Measurements from ENCODE around the gene WDFY2. TPM values are rescaled to one million over a fixed set of nuclear protein-coding genes. Genes with fewer than 3 reads are reported as not detected.

Gene WDFY2
- total and polyA plus RNA-seq, 4 donors, result 4.6 to 27.3 (median 10.9) TPM

GRCh38 chr13:51600703-51601102 is 16.4 kb downstream of the WDFY2 start:
- H3K4me1 ChIP-seq (ENCODE audit: control insufficient read depth in 5 of 5, insufficient read depth in 5 of 5, low read length in 5 of 5), result peaks cover 0 to 2% (median 0%) of the 10 kb centered on the region in 5 donors
- no peak overlapping the region for H3K9ac ChIP-seq (ENCODE audit: insufficient read depth in 1 of 2, low read length in 2 of 2)
- peaks cover 0 to 4% (median 0%) of the 10 kb centered on the region in 4 donors for H3K36me3 ChIP-seq (ENCODE audit: control insufficient read depth in 4 of 4, insufficient read depth in 4 of 4, low read length in 4 of 4)
- ATAC-seq (ENCODE audit: insufficient read depth, low FRiP score), result no peak
- no peak for TF ChIP-seq CTCF (IDR thresholded peaks at IDR 0.05; ENCODE audit: control extremely low read depth, extremely low read depth)
- no peaks in the 10 kb centered on the region for H3K27me3 ChIP-seq (ENCODE audit: control insufficient read depth in 3 of 3, insufficient read depth in 3 of 3, low read length in 2 of 3)
- WGBS, 2 donors, result 98 to 100% methylated on average over 3 of the region's 3 CpGs
- H3K9me3 ChIP-seq (ENCODE audit: control insufficient read depth in 4 of 4, insufficient read depth in 3 of 4, low read length in 3 of 4), result no peaks in the 10 kb centered on the region
- H3K27ac ChIP-seq (ENCODE audit: low read depth in 1 of 2, low read length in 1 of 2), result no peak overlapping the region
- DNase-seq, result no peak
- no peak overlapping the region for H3K4me3 ChIP-seq

- peaks cover 0 to 5% (median 0%) of the 10 kb centered on the region in 5 donors for H3K4me1 ChIP-seq (ENCODE audit: control insufficient read depth in 5 of 5, insufficient read depth in 5 of 5, low read length in 5 of 5)
- no peak overlapping the region for H3K27ac ChIP-seq (ENCODE audit: low read depth in 1 of 2, low read length in 1 of 2)
- ATAC-seq (ENCODE audit: insufficient read depth, low FRiP score) (no peak), DNase-seq (no peak)
- H3K36me3 ChIP-seq (ENCODE audit: control insufficient read depth in 4 of 4, insufficient read depth in 4 of 4, low read length in 4 of 4), result peaks cover 0 to 4% (median 0%) of the 10 kb centered on the region in 4 donors
- no peak overlapping the region for H3K4me3 ChIP-seq
- H3K9ac ChIP-seq (ENCODE audit: insufficient read depth in 1 of 2, low read length in 2 of 2), result no peak overlapping the region
- H3K27me3 ChIP-seq (ENCODE audit: control insufficient read depth in 3 of 3, insufficient read depth in 3 of 3, low read length in 2 of 3), result no peaks in the 10 kb centered on the region
- H3K9me3 ChIP-seq (ENCODE audit: control insufficient read depth in 4 of 4, insufficient read depth in 3 of 4, low read length in 3 of 4), result no peaks in the 10 kb centered on the region
- WGBS, 2 donors, result 91 to 98% methylated on average over 8 of the region's 8 CpGs
- no peak for TF ChIP-seq CTCF (IDR thresholded peaks at IDR 0.05; ENCODE audit: control extremely low read depth, extremely low read depth)
Observed at GRCh38 chr13:51601601-51602565, 17.6 kb downstream of the WDFY2 start.

GRCh38 chr13:51603716-51604115 is 19.5 kb downstream of the WDFY2 start:
- no peak overlapping the region for H3K27ac ChIP-seq (ENCODE audit: low read depth in 1 of 2, low read length in 1 of 2)
- H3K9me3 ChIP-seq (ENCODE audit: control insufficient read depth in 4 of 4, insufficient read depth in 3 of 4, low read length in 3 of 4), result no peaks in the 10 kb centered on the region
- no peak for TF ChIP-seq CTCF (IDR thresholded peaks at IDR 0.05; ENCODE audit: control extremely low read depth, extremely low read depth)
- 72 to 100% methylated on average over 1 of the region's 1 CpG for WGBS, 2 donors
- H3K4me1 ChIP-seq (ENCODE audit: control insufficient read depth in 5 of 5, insufficient read depth in 5 of 5, low read length in 5 of 5), result peaks cover 0 to 5% (median 0%) of the 10 kb centered on the region in 5 donors
- H3K4me3 ChIP-seq, result no peak overlapping the region
- DNase-seq (no peak), ATAC-seq (ENCODE audit: insufficient read depth, low FRiP score) (no peak)
- H3K9ac ChIP-seq (ENCODE audit: insufficient read depth in 1 of 2, low read length in 2 of 2), result no peak overlapping the region
- H3K36me3 ChIP-seq (ENCODE audit: control insufficient read depth in 4 of 4, insufficient read depth in 4 of 4, low read length in 4 of 4), result peaks cover 0 to 4% (median 0%) of the 10 kb centered on the region in 4 donors
- H3K27me3 ChIP-seq (ENCODE audit: control insufficient read depth in 3 of 3, insufficient read depth in 3 of 3, low read length in 2 of 3), result no peaks in the 10 kb centered on the region

Measured in lung (tissue), 12 donors.